ENCODE data around the gene PAK6.

DNA sequence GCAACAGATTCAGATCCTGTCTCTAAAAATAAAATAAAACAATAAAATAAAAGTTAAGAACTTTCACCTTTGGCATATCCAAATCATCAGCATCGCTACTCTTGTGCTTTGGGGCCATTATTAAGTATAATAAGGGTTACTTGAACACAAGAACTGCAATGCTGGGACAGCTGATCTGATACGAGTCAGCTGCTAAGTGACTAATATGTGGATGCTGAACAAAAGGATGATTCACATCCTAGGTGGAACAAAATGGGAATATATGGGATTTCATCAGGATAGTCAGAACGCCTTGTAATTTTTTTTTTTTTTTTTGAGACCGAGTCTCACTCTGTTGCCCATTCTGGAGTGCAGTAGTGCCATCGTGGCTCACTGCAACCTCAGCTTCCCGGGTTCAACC is 48.3 kb upstream of the PAK6 start:
- TF ChIP-seq POLR2A (IDR thresholded peaks at IDR 0.05; ENCODE audit: low read length) (no peak), GATA1 (IDR thresholded peaks at IDR 0.05; ENCODE audit: low read depth, low read length) (no peak)

Data from erythroblast (primary cell).